HG03342 (cell line): Measurements from ENCODE around the gene SLC6A3.

Experiments
- ATAC-seq: cut with Tn5 transposase; IDR thresholded peaks from one replicate; pipeline ENCODE4 v1.9.1; 2021; ENCODE audit warnings: mild to moderate bottlenecking, moderate library complexity; ENCODE audit not compliant: unreplicated experiment

The SLC6A3 gene

GRCh38 chr5:1445313-1445688 lies at the start of gene SLC6A3:
TSS of gene SLC6A3 (minus strand) at chr5:1445440. CDS start at chr5:1443197, 2,243 bp downstream.
- ATAC-seq: no peak

- ATAC-seq: no peak
Observed at GRCh38 chr5:1493941-1494340, 48.7 kb upstream of the SLC6A3 start.

- ATAC-seq: no peak
Observed at GRCh38 chr5:1493413-1493812, 48.2 kb upstream of the SLC6A3 start.

- ATAC-seq: no peak
Observed at GRCh38 chr5:1492757-1493156, 47.5 kb upstream of the SLC6A3 start.

- no peak for ATAC-seq
Observed at GRCh38 chr5:1490376-1490775, 45.1 kb upstream of the SLC6A3 start.

- ATAC-seq: no peak
Observed at GRCh38 chr5:1489754-1490153, 44.5 kb upstream of the SLC6A3 start.

- ATAC-seq: peak; percentile 39
Observed at GRCh38 chr5:1488882-1489680, 43.8 kb upstream of the SLC6A3 start.

- no peak for ATAC-seq
Observed at GRCh38 chr5:1487079-1487764, 42.0 kb upstream of the SLC6A3 start.

GRCh38 chr5:1486271-1486670 lies 41.0 kb upstream of the SLC6A3 start:
- no peak for ATAC-seq

- no peak for ATAC-seq
Observed at GRCh38 chr5:1485579-1486118, 40.4 kb upstream of the SLC6A3 start.

GRCh38 chr5:1484730-1485578 lies 39.7 kb upstream of the SLC6A3 start:
- peak; percentile 65 for ATAC-seq

GRCh38 chr5:1483856-1484729 lies 38.9 kb upstream of the SLC6A3 start:
- no peak for ATAC-seq

GRCh38 chr5:1483064-1483463 lies 37.8 kb upstream of the SLC6A3 start:
- no peak for ATAC-seq

- no peak for ATAC-seq
Observed at GRCh38 chr5:1481959-1482331, 36.7 kb upstream of the SLC6A3 start.

- no peak for ATAC-seq
Observed at GRCh38 chr5:1481266-1481958, 36.2 kb upstream of the SLC6A3 start.

- no peak for ATAC-seq
Observed at GRCh38 chr5:1480806-1481205, 35.6 kb upstream of the SLC6A3 start.

- no peak for ATAC-seq
Observed at GRCh38 chr5:1480217-1480616, 35.0 kb upstream of the SLC6A3 start.

GRCh38 chr5:1479581-1480188 lies 34.4 kb upstream of the SLC6A3 start:
- ATAC-seq: no peak

- no peak for ATAC-seq
Observed at GRCh38 chr5:1479066-1479465, 33.8 kb upstream of the SLC6A3 start.
